ENCODE measurements around the gene SFXN5. TPM values are rescaled to one million over a fixed set of nuclear protein-coding genes. Genes with fewer than 3 reads are reported as not detected.

The SFXN5 gene
- total RNA-seq, 1 experiment from 2014 or later = 31.3 TPM

GRCh38 chr2:72894514-72894913 is 177.0 kb downstream of the SFXN5 start:
- Histone ChIP-seq H3K36me3 (ENCODE audit: control insufficient read depth, insufficient read depth, low read length) (no peaks in the 10 kb centered on the region; the same call in 1 of the 2 replicates), H3K27me3 (replicated peaks; ENCODE audit: control insufficient read depth, insufficient read depth, low read length) (no peaks in the 10 kb centered on the region), H3K4me1 (no peaks in the 10 kb centered on the region), H3K4me3 (ENCODE audit: low read depth, low read length) (no peak overlapping the region), H3K9me3 (no peaks in the 10 kb centered on the region)
- CTCF ChIA-PET = interaction anchor here (1.3 to 3.0 kb wide), 8 partner anchors 17 to 283 kb away, joined by 6 to 62 read pairs (median 16); partner anchors contain the start of gene EMX1
- POLR2A ChIA-PET = no interaction called here
- Mint-ChIP-seq H3K36me3 (ENCODE audit: insufficient read depth, unreplicated experiment) (peaks cover 5% of the 10 kb centered on the region), H3K4me1 (ENCODE audit: low read depth, unreplicated experiment) (peaks cover 7% of the 10 kb centered on the region), H3K27ac (ENCODE audit: unreplicated experiment) (no peak overlapping the region), H3K27me3 (ENCODE audit: insufficient read depth, unreplicated experiment) (peaks cover 6% of the 10 kb centered on the region), H3K4me3 (ENCODE audit: unreplicated experiment) (no peak overlapping the region), H3K9me3 (ENCODE audit: unreplicated experiment) (no peaks in the 10 kb centered on the region)
- BruUV-seq (replicated peaks) = no TSS peak
- no peak for TF ChIP-seq CTCF (IDR thresholded peaks at IDR 0.05; ENCODE audit: insufficient read depth in 1 of 2, low read depth in 1 of 2, low read length in 1 of 2, severe bottlenecking in 1 of 2, unreplicated experiment in 1 of 2)
- DNase-seq = no peak
- intact Hi-C loops (cut with micrococcal nuclease; ENCODE audit: unreplicated experiment) = no loop called here

- no peak overlapping the region for H3K4me3 Mint-ChIP-seq (ENCODE audit: unreplicated experiment)
- peaks cover 9% of the 10 kb centered on the region for H3K4me1 Mint-ChIP-seq (ENCODE audit: low read depth, unreplicated experiment)
- TF ChIP-seq CTCF (IDR thresholded peaks at IDR 0.05; ENCODE audit: insufficient read depth in 1 of 2, low read depth in 1 of 2, low read length in 1 of 2, severe bottlenecking in 1 of 2, unreplicated experiment in 1 of 2) = peak; percentile 83 to 95
- Histone ChIP-seq H3K9me3 (no peaks in the 10 kb centered on the region), H3K4me3 (ENCODE audit: low read depth, low read length) (no peak overlapping the region), H3K36me3 (ENCODE audit: control insufficient read depth, insufficient read depth, low read length) (no peaks in the 10 kb centered on the region; the same call in 1 of the 2 replicates), H3K4me1 (no peaks in the 10 kb centered on the region), H3K27me3 (replicated peaks; ENCODE audit: control insufficient read depth, insufficient read depth, low read length) (no peaks in the 10 kb centered on the region)
- no peaks in the 10 kb centered on the region for H3K9me3 Mint-ChIP-seq (ENCODE audit: unreplicated experiment)
- ChIA-PET CTCF (interaction anchor here (0.6 to 3.0 kb wide), 18 partner anchors 10 to 283 kb away, joined by 3 to 62 read pairs (median 6); partner anchors contain the start of gene EMX1), POLR2A (no interaction called here)
- peaks cover 5% of the 10 kb centered on the region for H3K36me3 Mint-ChIP-seq (ENCODE audit: insufficient read depth, unreplicated experiment)
- peak; percentile 80 to 83 for DNase-seq
- BruUV-seq (replicated peaks) = no TSS peak
- intact Hi-C loops (cut with micrococcal nuclease; ENCODE audit: unreplicated experiment) = loop anchor here (1.0 to 2.0 kb wide), 6 partner anchors 42 to 319 kb away; no protein-coding TSS in a partner anchor
- no peak overlapping the region for H3K27ac Mint-ChIP-seq (ENCODE audit: unreplicated experiment)
- peaks cover 3% of the 10 kb centered on the region for H3K27me3 Mint-ChIP-seq (ENCODE audit: insufficient read depth, unreplicated experiment)
These were observed 177.8 kb downstream of the SFXN5 start for GRCh38 chr2:72893594-72894319.

- Mint-ChIP-seq H3K27me3 (ENCODE audit: insufficient read depth, unreplicated experiment) (no peaks in the 10 kb centered on the region), H3K9me3 (ENCODE audit: unreplicated experiment) (no peaks in the 10 kb centered on the region), H3K4me1 (ENCODE audit: low read depth, unreplicated experiment) (peaks cover 14% of the 10 kb centered on the region), H3K27ac (ENCODE audit: unreplicated experiment) (no peak overlapping the region), H3K4me3 (ENCODE audit: unreplicated experiment) (no peak overlapping the region), H3K36me3 (ENCODE audit: insufficient read depth, unreplicated experiment) (peaks cover 5% of the 10 kb centered on the region)
- H3K4me1 ChIP-seq = peaks cover 7% of the 10 kb centered on the region; the same call in 1 of the 2 replicates
- no peaks in the 10 kb centered on the region for H3K27me3 ChIP-seq (replicated peaks; ENCODE audit: control insufficient read depth, insufficient read depth, low read length)
- ChIA-PET POLR2A (no interaction called here), CTCF (interaction anchor here (0.6 to 3.0 kb wide), 13 partner anchors 25 to 341 kb away, joined by 3 to 62 read pairs (median 10); partner anchors contain the start of genes EMX1 and PRADC1)
- peak; percentile 66 to 70 for DNase-seq
- H3K4me3 ChIP-seq (ENCODE audit: low read depth, low read length) = no peak overlapping the region
- intact Hi-C loops (cut with micrococcal nuclease; ENCODE audit: unreplicated experiment) = loop anchor here (1.0 to 2.0 kb wide), 6 partner anchors 43 to 320 kb away; no protein-coding TSS in a partner anchor
- no peaks in the 10 kb centered on the region for H3K9me3 ChIP-seq
- TF ChIP-seq CTCF (IDR thresholded peaks at IDR 0.05; ENCODE audit: insufficient read depth in 1 of 2, low read depth in 1 of 2, low read length in 1 of 2, severe bottlenecking in 1 of 2, unreplicated experiment in 1 of 2) = peak; percentile 79 to 82
- BruUV-seq (replicated peaks) = no TSS peak
- H3K36me3 ChIP-seq (ENCODE audit: control insufficient read depth, insufficient read depth, low read length) = no peaks in the 10 kb centered on the region; the same call in 1 of the 2 replicates
These were observed 178.9 kb downstream of the SFXN5 start for GRCh38 chr2:72892506-72893173.

Measured in Caco-2 (cell line).